WTC11 (cell line): ENCODE measurements around the gene OST4.

Experiments
- CREB1 ChIP-seq: sonication (generic); formaldehyde crosslinking; IDR thresholded peaks from 2 replicates; pipeline ENCODE4 v1.8.0; 2023; ENCODE audit warnings: mild to moderate bottlenecking, missing genetic modification reagents
- CTCF ChIP-seq: fragments of 200-600 bp; IDR thresholded peaks from 2 replicates; pipeline ENCODE4 v1.8.0; 2022; ENCODE audit warnings: antibody characterized with exemption
- ELF4 ChIP-seq: sonication (generic); formaldehyde crosslinking; IDR thresholded peaks from 2 replicates; pipeline ENCODE4 v1.8.1; 2022; ENCODE audit warnings: low read depth, mild to moderate bottlenecking, moderate library complexity, missing genetic modification reagents
- FOXJ3 ChIP-seq: sonication (generic); formaldehyde crosslinking; IDR thresholded peaks from 2 replicates; pipeline ENCODE4 v1.9.0; 2021; ENCODE audit warnings: missing genetic modification reagents, mild to moderate bottlenecking, borderline replicate concordance
- IRF1 ChIP-seq: sonication (generic); formaldehyde crosslinking; IDR thresholded peaks from 2 replicates; pipeline ENCODE4 v1.8.0; 2023; ENCODE audit warnings: missing genetic modification reagents
- SP1 ChIP-seq: sonication (generic); formaldehyde crosslinking; conservative IDR thresholded peaks from 2 replicates; pipeline ENCODE4 v1.8.1; 2022; ENCODE audit warnings: missing genetic modification reagents
- TCF7 ChIP-seq: sonication (generic); formaldehyde crosslinking; IDR thresholded peaks from 2 replicates; pipeline ENCODE4 v1.8.0; 2022; ENCODE audit warnings: mild to moderate bottlenecking, low read depth, missing genetic modification reagents, moderate library complexity
- ZNF396 ChIP-seq: fragments of 250-450 bp; sonication (Bioruptor Pico); IDR thresholded peaks from 2 replicates; pipeline ENCODE4 v1.8.0; 2021; ENCODE audit warnings: mild to moderate bottlenecking, moderate library complexity, borderline replicate concordance
- TF ChIP-seq, protein P1 (sequence below): sonication (generic); formaldehyde crosslinking; IDR thresholded peaks from 2 replicates; pipeline ENCODE4 v1.8.0; 2022; ENCODE audit warnings: mild to moderate bottlenecking, missing genetic modification reagents
- TF ChIP-seq, protein P2 (sequence below): sonication (generic); formaldehyde crosslinking; conservative IDR thresholded peaks from 2 replicates; pipeline ENCODE4 v1.8.1; 2022; ENCODE audit warnings: mild to moderate bottlenecking, missing genetic modification reagents
- TF ChIP-seq, protein P3 (sequence below): sonication (generic); formaldehyde crosslinking; IDR thresholded peaks from 2 replicates; pipeline ENCODE4 v1.8.0; 2022; ENCODE audit warnings: mild to moderate bottlenecking, missing genetic modification reagents

DNA sequence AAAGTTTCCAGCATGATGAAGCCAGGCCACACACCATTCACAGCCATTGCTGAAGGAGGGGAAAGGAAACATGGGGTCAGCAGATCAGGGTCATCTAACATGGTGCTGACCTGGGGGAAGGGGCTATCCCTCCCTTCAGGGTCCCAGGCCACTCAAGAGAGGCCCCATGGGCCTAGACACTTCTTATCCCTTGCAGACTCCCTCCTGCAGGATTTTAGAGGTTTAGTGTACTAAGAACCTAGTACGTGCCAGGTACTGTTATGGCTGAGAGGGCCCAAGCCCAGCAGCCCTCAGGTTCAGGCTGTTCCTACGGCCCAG is 23.9 kb upstream of the OST4 start:
- TF ChIP-seq ZNF396 (CRISPR knock-in tag) (no peak), CTCF (no peak), CREB1 (no peak), FOXJ3 (no peak), TCF7 (CRISPR knock-in tag) (no peak), IRF1 (no peak), ELF4 (CRISPR knock-in tag) (no peak), SP1 (CRISPR knock-in tag) (no peak)
- TF ChIP-seq, protein P1, sequence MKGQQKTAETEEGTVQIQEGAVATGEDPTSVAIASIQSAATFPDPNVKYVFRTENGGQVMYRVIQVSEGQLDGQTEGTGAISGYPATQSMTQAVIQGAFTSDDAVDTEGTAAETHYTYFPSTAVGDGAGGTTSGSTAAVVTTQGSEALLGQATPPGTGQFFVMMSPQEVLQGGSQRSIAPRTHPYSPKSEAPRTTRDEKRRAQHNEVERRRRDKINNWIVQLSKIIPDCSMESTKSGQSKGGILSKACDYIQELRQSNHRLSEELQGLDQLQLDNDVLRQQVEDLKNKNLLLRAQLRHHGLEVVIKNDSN (CRISPR knock-in tag), result no peak
- TF ChIP-seq, protein P2, sequence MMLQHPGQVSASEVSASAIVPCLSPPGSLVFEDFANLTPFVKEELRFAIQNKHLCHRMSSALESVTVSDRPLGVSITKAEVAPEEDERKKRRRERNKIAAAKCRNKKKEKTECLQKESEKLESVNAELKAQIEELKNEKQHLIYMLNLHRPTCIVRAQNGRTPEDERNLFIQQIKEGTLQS, result no peak
- TF ChIP-seq, protein P3, sequence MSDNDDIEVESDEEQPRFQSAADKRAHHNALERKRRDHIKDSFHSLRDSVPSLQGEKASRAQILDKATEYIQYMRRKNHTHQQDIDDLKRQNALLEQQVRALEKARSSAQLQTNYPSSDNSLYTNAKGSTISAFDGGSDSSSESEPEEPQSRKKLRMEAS (CRISPR knock-in tag), result no peak
